Kidney (tissue), 14 donors: ENCODE data around the gene GPR4. TPM values are rescaled to one million over a fixed set of nuclear protein-coding genes. Genes with fewer than 3 reads are reported as not detected.

Experiments used
- DNase-seq, 5 donors: peaks; one replicate each; pipeline ENCODE4 v3.0.0-alpha.2; 2013 to 2020
- FAIRE-seq: peaks from 2 replicates; lab custom pipeline; 2012; peaks lifted over from hg19 to GRCh38; lab: Jason Lieb, UNC
- H3K27ac ChIP-seq, 2 donors: one replicate each; pipeline ENCODE4 v1.7.0; 2013; ENCODE audit warnings: low read depth in 2 of 2, low read length in 2 of 2, inconsistent platforms in 1 of 2
- H3K27me3 ChIP-seq: one replicate; pipeline ENCODE4 v1.7.1; 2013; ENCODE audit warnings: low read length, inconsistent platforms; ENCODE audit not compliant: control insufficient read depth, insufficient read depth
- H3K36me3 ChIP-seq, 3 donors: one replicate each; pipeline versions ENCODE4 v1.7.0 to v1.7.1; 2013; ENCODE audit warnings: low read length in 3 of 3, control low read depth in 1 of 3, inconsistent platforms in 1 of 3; ENCODE audit not compliant: insufficient read depth in 3 of 3, control insufficient read depth in 2 of 3
- H3K4me1 ChIP-seq, 3 donors: one replicate each; pipeline versions ENCODE4 v1.7.0 to v1.7.1; 2013; ENCODE audit warnings: low read length in 3 of 3, inconsistent platforms in 1 of 3, low read depth in 1 of 3; ENCODE audit not compliant: control insufficient read depth in 2 of 3, insufficient read depth in 2 of 3
- H3K4me3 ChIP-seq, 3 donors: one replicate each; pipeline versions ENCODE4 v1.7.0 to v1.8.1; 2013; ENCODE audit warnings: low read length in 3 of 3, control low read depth in 1 of 3, inconsistent platforms in 1 of 3
- H3K9ac ChIP-seq, 3 donors: one replicate each; pipeline versions ENCODE4 v1.7.0 to v1.7.1; 2013; ENCODE audit warnings: low read length in 3 of 3, control low read depth in 1 of 3, inconsistent platforms in 1 of 3
- H3K9me3 ChIP-seq, 3 donors: one replicate each; pipeline versions ENCODE4 v1.7.0 to v1.7.1; 2013; ENCODE audit warnings: low read length in 3 of 3, control low read depth in 1 of 3, inconsistent platforms in 1 of 3; ENCODE audit not compliant: control insufficient read depth in 2 of 3, insufficient read depth in 1 of 3
- intact Hi-C: fragments of 100-400 bp; cut with DNase I; formaldehyde crosslinking; loops from one replicate; pipeline ENCODE4 v1.11.1; 2022
- polyA plus RNA-seq: library from polyadenylated mRNA; stranded (reverse); fragments of 350-450 nt; fragmentation: Illumina TruSeq; extraction: RNeasy Lipid Tissue Mini Kit (QIAGEN cat#74804); gene quantifications from one replicate; pipeline ENCODE4 v1.2.3, GENCODE V29; 2014; ENCODE audit warnings: low read depth, low replicate concordance; ENCODE audit not compliant: insufficient read depth
- total RNA-seq: library from RNA; stranded (reverse); fragmentation: NEBNext Ultra II Directional; extraction: Animal tissue kit (Norgen Biotek cat#: 25700); gene quantifications from one replicate; pipeline ENCODE4 v1.2.1, GENCODE V29; 2021
- TF ChIP-seq, protein P1 (sequence below): IDR thresholded peaks from 3 replicates; pipeline ENCODE4 v1.5.1; 2012; ENCODE audit warnings: mild to moderate bottlenecking, moderate library complexity, borderline replicate concordance; ENCODE audit not compliant: insufficient read depth; ENCODE audit errors: extremely low read depth
- donor health status: control.
- donor health status: control.
- donor health status: control.
- donor health status: control.
- donor health status: control.
- donor health status: DM: yes; HTN: yes; CAD: no.
- donor health status: Normal renal cell carcinoma (clear cell type).

Gene GPR4
- total and polyA plus RNA-seq, 2 donors from 2014 or later, result 6.8 to 9.7 TPM

DNA sequence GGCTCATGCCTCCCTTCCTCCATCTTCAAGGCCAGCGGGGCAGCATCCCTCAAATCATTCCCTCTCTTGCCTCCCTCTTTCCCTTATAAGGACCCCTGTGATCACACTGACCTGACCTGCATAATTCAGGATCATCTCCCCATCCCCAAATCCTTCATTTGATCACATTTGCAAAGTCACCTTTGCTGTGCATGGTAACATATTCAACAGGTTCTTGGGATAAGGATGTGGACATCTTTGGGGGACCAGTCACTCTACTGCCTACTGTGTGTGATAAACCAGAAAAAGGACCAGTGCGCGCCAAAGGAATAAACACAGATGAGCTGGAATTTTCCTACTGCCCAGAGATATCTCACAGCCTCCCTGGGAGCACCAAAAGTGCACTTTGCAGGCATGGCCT lies 25.3 kb downstream of the GPR4 start:
- intact Hi-C loops, result no loop called here
- Histone ChIP-seq H3K9ac (peak overlapping the region in 1 of 3 donors; percentile 41), H3K36me3 (no peaks in the 10 kb centered on the region), H3K4me1 (peaks cover 4 to 34% (median 28%) of the 10 kb centered on the region in 3 donors), H3K27me3 (no peaks in the 10 kb centered on the region), H3K9me3 (no peaks in the 10 kb centered on the region), H3K27ac (peak overlapping the region; percentile 53 to 89), H3K4me3 (peak overlapping the region in 1 of 3 donors; percentile 22)
- DNase-seq (no peak), FAIRE-seq (no peak)
- TF ChIP-seq, protein P1, sequence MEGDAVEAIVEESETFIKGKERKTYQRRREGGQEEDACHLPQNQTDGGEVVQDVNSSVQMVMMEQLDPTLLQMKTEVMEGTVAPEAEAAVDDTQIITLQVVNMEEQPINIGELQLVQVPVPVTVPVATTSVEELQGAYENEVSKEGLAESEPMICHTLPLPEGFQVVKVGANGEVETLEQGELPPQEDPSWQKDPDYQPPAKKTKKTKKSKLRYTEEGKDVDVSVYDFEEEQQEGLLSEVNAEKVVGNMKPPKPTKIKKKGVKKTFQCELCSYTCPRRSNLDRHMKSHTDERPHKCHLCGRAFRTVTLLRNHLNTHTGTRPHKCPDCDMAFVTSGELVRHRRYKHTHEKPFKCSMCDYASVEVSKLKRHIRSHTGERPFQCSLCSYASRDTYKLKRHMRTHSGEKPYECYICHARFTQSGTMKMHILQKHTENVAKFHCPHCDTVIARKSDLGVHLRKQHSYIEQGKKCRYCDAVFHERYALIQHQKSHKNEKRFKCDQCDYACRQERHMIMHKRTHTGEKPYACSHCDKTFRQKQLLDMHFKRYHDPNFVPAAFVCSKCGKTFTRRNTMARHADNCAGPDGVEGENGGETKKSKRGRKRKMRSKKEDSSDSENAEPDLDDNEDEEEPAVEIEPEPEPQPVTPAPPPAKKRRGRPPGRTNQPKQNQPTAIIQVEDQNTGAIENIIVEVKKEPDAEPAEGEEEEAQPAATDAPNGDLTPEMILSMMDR, result no peak

DNA sequence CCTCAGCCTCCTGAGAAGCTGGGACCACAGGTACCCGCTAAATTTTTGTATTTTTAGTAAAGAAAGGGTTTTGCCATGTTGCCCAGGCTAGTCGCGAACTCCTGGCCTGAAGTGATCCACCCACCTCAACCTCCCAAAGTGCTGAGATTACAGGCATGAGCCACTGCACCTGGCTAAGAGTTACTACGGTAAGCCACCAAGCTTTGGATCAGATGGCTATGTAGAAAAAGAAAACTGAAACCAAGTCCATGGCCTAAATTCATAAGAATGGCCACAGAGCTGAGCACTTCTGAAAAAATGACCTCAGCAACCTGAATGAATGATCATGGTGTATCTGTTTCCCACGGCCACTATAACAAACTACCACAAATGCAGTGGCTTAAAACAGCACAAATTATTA lies 26.8 kb downstream of the GPR4 start:
- H3K9ac ChIP-seq, result no peak overlapping the region
- no peaks in the 10 kb centered on the region for H3K36me3 ChIP-seq
- FAIRE-seq (no peak), DNase-seq (no peak)
- H3K27me3 ChIP-seq, result no peaks in the 10 kb centered on the region
- H3K27ac ChIP-seq, result no peak overlapping the region
- H3K4me3 ChIP-seq, result no peak overlapping the region
- no peaks in the 10 kb centered on the region for H3K9me3 ChIP-seq
- TF ChIP-seq, protein P1, result no peak
- intact Hi-C loops, result no loop called here
- H3K4me1 ChIP-seq, result peaks cover 4 to 28% (median 24%) of the 10 kb centered on the region in 3 donors

GRCh38 chr19:45574526-45574925 lies 27.5 kb downstream of the GPR4 start:
- intact Hi-C loops, result no loop called here
- no peak for DNase-seq
- Histone ChIP-seq H3K9ac (no peak overlapping the region), H3K36me3 (no peaks in the 10 kb centered on the region), H3K27ac (peak overlapping the region in 1 of 2 donors; percentile 22), H3K9me3 (no peaks in the 10 kb centered on the region), H3K4me3 (no peak overlapping the region), H3K27me3 (no peaks in the 10 kb centered on the region), H3K4me1 (peaks cover 4 to 30% (median 24%) of the 10 kb centered on the region in 3 donors)
- FAIRE-seq, result no peak
- TF ChIP-seq, protein P1, result no peak
